DMS 273 (cell line): ENCODE results near the gene PREX1.

Experiments
- DNase-seq: peaks from one replicate; lab custom pipeline; 2025; ENCODE audit not compliant: unreplicated experiment; lab: John Stamatoyannopoulos, UW

PREX1 gene

GRCh38 chr20:48721324-48722001, 106.3 kb downstream of the PREX1 start:
- DNase-seq, result no peak

GRCh38 chr20:48720256-48720985, 107.4 kb downstream of the PREX1 start:
- DNase-seq, result no peak

GRCh38 chr20:48719598-48720255, 108.1 kb downstream of the PREX1 start:
- DNase-seq, result no peak

GRCh38 chr20:48718786-48719578, 108.8 kb downstream of the PREX1 start:
- DNase-seq, result no peak

- DNase-seq, result no peak
Measured at GRCh38 chr20:48717680-48718223, 110.0 kb downstream of the PREX1 start.

GRCh38 chr20:48717095-48717672, 110.6 kb downstream of the PREX1 start:
- DNase-seq, result no peak

- no peak for DNase-seq
Measured at GRCh38 chr20:48716541-48716940, 111.3 kb downstream of the PREX1 start.

GRCh38 chr20:48716086-48716485, 111.7 kb downstream of the PREX1 start:
- no peak for DNase-seq

- no peak for DNase-seq
Measured at GRCh38 chr20:48714764-48715163, 113.0 kb downstream of the PREX1 start.

- DNase-seq, result no peak
Measured at GRCh38 chr20:48711696-48712464, 115.9 kb downstream of the PREX1 start.

- no peak for DNase-seq
Measured at GRCh38 chr20:48711044-48711428, 116.8 kb downstream of the PREX1 start.

- no peak for DNase-seq
Measured at GRCh38 chr20:48710341-48711043, 117.3 kb downstream of the PREX1 start.

- DNase-seq, result no peak
Measured at GRCh38 chr20:48709744-48710143, 118.1 kb downstream of the PREX1 start.

GRCh38 chr20:48709058-48709691, 118.6 kb downstream of the PREX1 start:
- no peak for DNase-seq

- DNase-seq, result no peak
Measured at GRCh38 chr20:48708630-48709029, 119.2 kb downstream of the PREX1 start.

- DNase-seq, result no peak
Measured at GRCh38 chr20:48708116-48708515, 119.7 kb downstream of the PREX1 start.

- no peak for DNase-seq
Measured at GRCh38 chr20:48706710-48707365, 121.0 kb downstream of the PREX1 start.

- no peak for DNase-seq
Measured at GRCh38 chr20:48706116-48706656, 121.6 kb downstream of the PREX1 start.
